H1 (cell line): ENCODE measurements around the gene FBXW8. TPM values are rescaled to one million over a fixed set of nuclear protein-coding genes. Genes with fewer than 3 reads are reported as not detected.
A peak's percentile ranks its signal among the peaks of the same experiment; 100 is the strongest.

ENCODE experiments used
- CTCF ChIA-PET: fragments of 300-600 bp; sonication (Branson Sonifier 250); formaldehyde crosslinking; loops from one replicate; lab custom pipeline; 2021; ENCODE audit not compliant: partially characterized antibody; lab: Charles Lee
- POLR2A ChIA-PET: fragments of 300-600 bp; sonication (Branson Sonifier 250); formaldehyde crosslinking; loops from one replicate; lab custom pipeline; 2021; ENCODE audit warnings: inconsistent platforms; ENCODE audit not compliant: partially characterized antibody; lab: Charles Lee
- DNase-seq, 2 experiments: peaks; one replicate each; pipeline versions ENCODE4 v3.0.0 to v3.0.0-alpha.2; 2010 to 2022; ENCODE audit warnings: low spot score in 2 of 2, low read depth in 1 of 2, mixed read lengths in 1 of 2
- FAIRE-seq: peaks from 2 replicates; lab custom pipeline; 2011; peaks lifted over from hg19 to GRCh38; lab: Jason Lieb, UNC
- H2AFZ ChIP-seq: 2 replicates; pipeline ENCODE4 v1.8.1; 2012; ENCODE audit warnings: low read length, inconsistent platforms
- H2AK5ac ChIP-seq: 2 replicates; pipeline ENCODE4 v1.6.1; 2013; ENCODE audit warnings: low read depth, low read length
- H2BK120ac ChIP-seq: replicated peaks from 2 replicates; pipeline ENCODE3; 2013; ENCODE audit warnings: low read depth, low read length, inconsistent platforms
- H2BK12ac ChIP-seq: 2 replicates; pipeline ENCODE4 v1.6.1; 2013; ENCODE audit warnings: low read depth, low read length
- H2BK15ac ChIP-seq: 2 replicates; pipeline ENCODE4 v1.6.1; 2013; ENCODE audit warnings: low read length
- H2BK20ac ChIP-seq: 2 replicates; pipeline ENCODE4 v1.6.1; 2013; ENCODE audit warnings: low read length
- H2BK5ac ChIP-seq: 2 replicates; pipeline ENCODE4 v1.6.1; 2013; ENCODE audit warnings: low read depth, low read length
- H3K14ac ChIP-seq: 2 replicates; pipeline ENCODE4 v1.6.1; 2013; ENCODE audit warnings: inconsistent platforms; ENCODE audit not compliant: insufficient read length
- H3K18ac ChIP-seq: 2 replicates; pipeline ENCODE4 v1.6.1; 2013; ENCODE audit warnings: low read length; ENCODE audit errors: extremely low read depth
- H3K23ac ChIP-seq: 2 replicates; pipeline ENCODE4 v1.6.1; 2013; ENCODE audit warnings: inconsistent platforms; ENCODE audit not compliant: insufficient read length
- H3K23me2 ChIP-seq: 2 replicates; pipeline ENCODE4 v1.6.1; 2013; ENCODE audit warnings: low read depth, low read length
- H3K27ac ChIP-seq: 2 replicates; pipeline ENCODE4 v1.6.1; 2011; ENCODE audit warnings: low read depth, low read length, inconsistent platforms
- H3K27me3 ChIP-seq, 4 experiments: replicated peaks in 1 of 4; 1 replicate in 1 of 4; 2 replicates in 3 of 4; pipeline versions ENCODE4 v1.6.1 to v1.8.1; 2011 to 2013; ENCODE audit warnings: low read length in 3 of 4, mild to moderate bottlenecking in 3 of 4, inconsistent platforms in 2 of 4, mixed read lengths in 2 of 4, moderate library complexity in 1 of 4; ENCODE audit not compliant: control insufficient read depth in 3 of 4, insufficient read depth in 3 of 4; ENCODE audit errors: extremely low read depth in 1 of 4
- H3K36me3 ChIP-seq, 4 experiments: 2 replicates each; pipeline versions ENCODE4 v1.6.1 to v1.8.1; 2011 to 2013; ENCODE audit warnings: mild to moderate bottlenecking in 4 of 4, low read length in 3 of 4, moderate library complexity in 2 of 4, control low read depth in 1 of 4, inconsistent platforms in 1 of 4; ENCODE audit not compliant: insufficient read depth in 4 of 4, control insufficient read depth in 2 of 4
- H3K4ac ChIP-seq: replicated peaks from 2 replicates; pipeline ENCODE3; 2013; ENCODE audit warnings: low read length, low read depth, mixed read lengths, inconsistent platforms; ENCODE audit not compliant: insufficient read length
- H3K4me1 ChIP-seq, 4 experiments: replicated peaks in 1 of 4; 1 replicate in 1 of 4; 2 replicates in 3 of 4; pipeline versions ENCODE4 v1.6.1 to v1.8.1; 2011 to 2013; ENCODE audit warnings: low read length in 3 of 4, inconsistent platforms in 2 of 4, mixed read lengths in 1 of 4; ENCODE audit not compliant: insufficient read depth in 4 of 4, control insufficient read depth in 3 of 4
- H3K4me2 ChIP-seq, 2 experiments: 2 replicates each; pipeline versions ENCODE4 v1.6.1 to v1.8.1; 2011 to 2013; ENCODE audit warnings: low read depth in 2 of 2, low read length in 2 of 2, control low read depth in 1 of 2, inconsistent platforms in 1 of 2, mild to moderate bottlenecking in 1 of 2; ENCODE audit not compliant: insufficient read depth in 1 of 2
- H3K4me3 ChIP-seq, 4 experiments: fragments of 200-600, 300-600 bp in 1 of 4; sonication (generic), shearing (Covaris generic), sonication (Bioruptor Twin) in 1 of 4; 2 replicates each; pipeline versions ENCODE4 v1.5.1 to v1.8.1; 2011 to 2016; ENCODE audit warnings: low read length in 4 of 4, low read depth in 3 of 4, control low read depth in 2 of 4, inconsistent platforms in 2 of 4, mild to moderate bottlenecking in 2 of 4, mixed read lengths in 1 of 4, moderate library complexity in 1 of 4; ENCODE audit not compliant: insufficient read depth in 2 of 4; ENCODE audit errors: extremely low read depth in 1 of 4
- H3K56ac ChIP-seq: replicated peaks from 2 replicates; pipeline ENCODE3; 2013; ENCODE audit warnings: low read depth, mild to moderate bottlenecking, mixed read lengths, low read length, inconsistent platforms; ENCODE audit not compliant: insufficient read length
- H3K79me1 ChIP-seq: 2 replicates; pipeline ENCODE4 v1.6.1; 2013; ENCODE audit warnings: low read depth, low read length, control low read depth
- H3K79me2 ChIP-seq, 2 experiments: 2 replicates each; pipeline versions ENCODE4 v1.6.1 to v1.8.1; 2012 to 2013; ENCODE audit warnings: low read length in 2 of 2, mild to moderate bottlenecking in 2 of 2, inconsistent platforms in 1 of 2; ENCODE audit not compliant: insufficient read depth in 2 of 2, control insufficient read depth in 1 of 2
- H3K9ac ChIP-seq, 4 experiments: replicated peaks in 1 of 4; 1 replicate in 1 of 4; 2 replicates in 3 of 4; pipeline versions ENCODE4 v1.6.1 to v1.8.1; 2011 to 2013; ENCODE audit warnings: low read depth in 3 of 4, low read length in 3 of 4, control low read depth in 2 of 4, mild to moderate bottlenecking in 2 of 4, moderate library complexity in 2 of 4, inconsistent platforms in 1 of 4; ENCODE audit errors: extremely low read depth in 1 of 4
- H3K9me3 ChIP-seq, 2 experiments: 2 replicates each; pipeline versions ENCODE4 v1.6.1 to v1.8.1; 2012 to 2013; ENCODE audit warnings: mild to moderate bottlenecking in 2 of 2, moderate library complexity in 2 of 2, control low read depth in 1 of 2, inconsistent platforms in 1 of 2, low read depth in 1 of 2, low read length in 1 of 2, mixed read lengths in 1 of 2; ENCODE audit not compliant: insufficient read depth in 2 of 2
- H4K20me1 ChIP-seq, 2 experiments: replicated peaks in 1 of 2; 2 replicates each; pipeline versions ENCODE3 to v1.8.1; 2011 to 2013; ENCODE audit warnings: inconsistent platforms in 2 of 2, low read length in 2 of 2, mild to moderate bottlenecking in 1 of 2; ENCODE audit not compliant: insufficient read depth in 2 of 2, control insufficient read depth in 1 of 2
- H4K5ac ChIP-seq: 2 replicates; pipeline ENCODE4 v1.6.1; 2013; ENCODE audit warnings: low read length, low read depth, mixed read lengths, inconsistent platforms; ENCODE audit not compliant: insufficient read length
- H4K8ac ChIP-seq: 2 replicates; pipeline ENCODE4 v1.8.0; 2013; ENCODE audit warnings: mild to moderate bottlenecking, moderate library complexity, low read length, inconsistent platforms; ENCODE audit not compliant: insufficient read depth; ENCODE audit errors: extremely low read depth
- H4K91ac ChIP-seq: replicated peaks from 2 replicates; pipeline ENCODE3; 2013; ENCODE audit warnings: low read length, mixed read lengths, inconsistent platforms; ENCODE audit not compliant: insufficient read length
- BACH1 ChIP-seq: IDR thresholded peaks from 2 replicates; pipeline ENCODE4 v1.6.1; 2012; ENCODE audit warnings: low read length, improper control_type of control experiment
- CHD1 ChIP-seq: IDR thresholded peaks from 2 replicates; pipeline ENCODE4 v1.6.1; 2012; ENCODE audit warnings: low read depth, low read length, improper control_type of control experiment
- CTCF ChIP-seq, 3 experiments: IDR thresholded peaks; 1 replicate in 2 of 3; 2 replicates in 1 of 3; pipeline versions ENCODE4 v1.5.1 to v1.6.1; 2011; ENCODE audit warnings: low read length in 3 of 3, mild to moderate bottlenecking in 3 of 3, inconsistent platforms in 2 of 3, low read depth in 1 of 3, moderate library complexity in 1 of 3; ENCODE audit not compliant: insufficient read depth in 1 of 3; ENCODE audit errors: control extremely low read depth in 1 of 3
- EGR1 ChIP-seq: IDR thresholded peaks from 2 replicates; pipeline ENCODE4 v1.6.1; 2011; ENCODE audit warnings: low read depth, low read length, borderline replicate concordance
- KDM5A ChIP-seq: fragments of 200-600 bp; IDR thresholded peaks from 2 replicates; pipeline ENCODE4 v1.7.1; 2012; ENCODE audit warnings: mild to moderate bottlenecking, low read length, inconsistent platforms, mixed read lengths
- RFX5 ChIP-seq: IDR thresholded peaks from 2 replicates; pipeline ENCODE4 v1.6.1; 2011; ENCODE audit warnings: low read depth, low read length, improper control_type of control experiment, borderline replicate concordance
- SIN3A ChIP-seq, 2 experiments: IDR thresholded peaks in 1 of 2; conservative IDR thresholded peaks in 1 of 2; 2 replicates each; pipeline ENCODE4 v1.6.1; 2011 to 2012; ENCODE audit warnings: low read length in 2 of 2, improper control_type of control experiment in 1 of 2, low read depth in 1 of 2, mild to moderate bottlenecking in 1 of 2
- SP2 ChIP-seq: IDR thresholded peaks from 2 replicates; pipeline ENCODE4 v1.6.1; 2012; ENCODE audit warnings: mild to moderate bottlenecking, low read length, inconsistent platforms
- TBP ChIP-seq: IDR thresholded peaks from 2 replicates; pipeline ENCODE4 v1.6.1; 2011; ENCODE audit warnings: low read depth, low read length, improper control_type of control experiment
- USF2 ChIP-seq: IDR thresholded peaks from 2 replicates; pipeline ENCODE4 v1.6.1; 2011; ENCODE audit warnings: low read length, improper control_type of control experiment
- WGBS, 2 experiments: shearing (Covaris generic) in 1 of 2; methylation state at CpG; one replicate each; pipeline versions ENCODE4 v1.1.6 to v1.1.7; 2013 to 2015; ENCODE audit warnings: low lambda C conversion rate in 2 of 2, mixed read lengths in 2 of 2, inconsistent platforms in 1 of 2, low coverage in 1 of 2, missing lambda C conversion rate in 1 of 2; ENCODE audit not compliant: insufficient replicate concordance in 2 of 2, insufficient coverage in 1 of 2, insufficient read length in 1 of 2; ENCODE audit errors: extremely low coverage in 1 of 2, missing lambda C conversion rate in 1 of 2; 5-methylcytosine and 5-hydroxymethylcytosine counted together
- polyA plus RNA-seq, 7 experiments: library from polyadenylated mRNA; depleted of rRNA in 3 of 7; stranded (reverse) in 5 of 7; unstranded in 2 of 7; fragments of >200 nt in 5 of 7; fragments of 200-250 nt in 2 of 7; gene quantifications; 1 replicate in 5 of 7; 2 replicates in 1 of 7; 4 replicates in 1 of 7; pipeline versions ENCODE4 v1.2.1 to v1.2.3, GENCODE V29; 2011 to 2013; ENCODE audit warnings: missing spikeins in 2 of 7, mixed read lengths in 2 of 7
- total RNA-seq: library from RNA; stranded (reverse); fragmentation: NEBNext Ultra II Directional; extraction: Animal tissue kit (Norgen Biotek cat#: 25700); gene quantifications from 2 replicates; pipeline ENCODE4 v1.2.1, GENCODE V29; 2021

The FBXW8 gene
- total and polyA plus RNA-seq, 2 of the 8 experiments (the other 6 are each of a cell fraction or from before 2014, with no cell fraction given) = 15.8 to 16.0 TPM

GRCh38 chr12:116918464-116918863 is 7.7 kb downstream of the FBXW8 start:
- Histone ChIP-seq H2BK15ac (no peak overlapping the region), H4K20me1 (peaks cover 0 to 2% of the 10 kb centered on the region in 2 experiments), H3K14ac (no peak overlapping the region), H2BK5ac (no peak overlapping the region), H3K23me2 (no peaks in the 10 kb centered on the region), H3K36me3 (peaks cover 0 to 4% (median 1%) of the 10 kb centered on the region in 4 experiments; a peak in 2 of 8 replicates), H3K4me3 (no peak overlapping the region), H3K4me1 (no peaks in the 10 kb centered on the region), H4K91ac (no peak overlapping the region), H2BK12ac (no peak overlapping the region), H3K9ac (no peak overlapping the region), H2BK20ac (no peak overlapping the region), H3K4me2 (no peak overlapping the region), H4K5ac (no peak overlapping the region), H3K9me3 (no peaks in the 10 kb centered on the region), H2AK5ac (no peak overlapping the region), H3K79me1 (peaks cover 3% of the 10 kb centered on the region; the same call in 1 of the 2 replicates), H3K4ac (no peak overlapping the region), H3K27me3 (no peaks in the 10 kb centered on the region), H2AFZ (no peak overlapping the region), H2BK120ac (no peak overlapping the region), H3K79me2 (peaks cover 0 to 17% of the 10 kb centered on the region in 2 experiments; a peak in 2 of 4 replicates), H3K23ac (no peak overlapping the region), H3K18ac (no peak overlapping the region), H3K27ac (no peak overlapping the region), H4K8ac (no peak overlapping the region), H3K56ac (no peak overlapping the region)
- no peak for DNase-seq
- ChIA-PET CTCF (interaction anchor here (1.4 kb wide), 1 partner anchor 35 kb away, joined by 4 read pairs; no protein-coding TSS in a partner anchor), POLR2A (no interaction called here)
- no peak for FAIRE-seq
- WGBS, 2 experiments = 98% methylated on average over 2 of the region's 2 CpGs; no CpG with 5 or more reads in 1 of the 2 experiments
- peak; percentile 41 for TF ChIP-seq USF2
- no peak for TF ChIP-seq CHD1
- peak; percentile 28; the same call in 1 of the 2 replicates for TF ChIP-seq RFX5
- TF ChIP-seq CTCF (IDR thresholded peaks at IDR 0.05; ENCODE audit: control extremely low read depth in 1 of 3, insufficient read depth in 1 of 3, low read depth in 1 of 3, low read length in 3 of 3) = no peak
- TF ChIP-seq SP2 = no peak
- no peak for TF ChIP-seq TBP
- no peak for TF ChIP-seq BACH1
- no peak for TF ChIP-seq EGR1
- TF ChIP-seq KDM5A = no peak
- TF ChIP-seq SIN3A (conservative IDR thresholded peaks at IDR 0.05 in 1 of 2, IDR thresholded peaks at IDR 0.05 in 1 of 2; ENCODE audit: low read depth in 1 of 2, low read length in 2 of 2) = no peak
